GM18508 (cell line): ENCODE measurements around the gene TMEM190.

ENCODE experiments used
- ATAC-seq: cut with Tn5 transposase; IDR thresholded peaks from one replicate; pipeline ENCODE4 v1.9.1; 2021; ENCODE audit warnings: moderate number of reproducible peaks; ENCODE audit not compliant: insufficient read depth, unreplicated experiment

The TMEM190 gene

GRCh38 chr19:55369653-55370304, 6.8 kb upstream of the TMEM190 start:
- no peak for ATAC-seq

GRCh38 chr19:55370305-55370988, 6.2 kb upstream of the TMEM190 start, which contains the start of gene IL11:
Gene IL11 (minus strand): TSS chr19:55370463. CDS start chr19:55370310, 153 bp downstream.
- no peak for ATAC-seq

GRCh38 chr19:55372316-55373081, 4.1 kb upstream of the TMEM190 start:
- no peak for ATAC-seq

- ATAC-seq = no peak
These were observed 3.2 kb upstream of the TMEM190 start for GRCh38 chr19:55373306-55373992.

GRCh38 chr19:55373993-55374757, 2.5 kb upstream of the TMEM190 start:
- no peak for ATAC-seq

GRCh38 chr19:55377356-55378131, 918 bp downstream of the TMEM190 start:
- no peak for ATAC-seq

GRCh38 chr19:55379174-55379573, 2.5 kb downstream of the TMEM190 start:
- ATAC-seq = no peak

GRCh38 chr19:55382013-55382412, 5.4 kb downstream of the TMEM190 start:
- ATAC-seq = no peak

GRCh38 chr19:55382522-55383054, 6.0 kb downstream of the TMEM190 start:
- ATAC-seq = no peak

- no peak for ATAC-seq
These were observed 6.9 kb downstream of the TMEM190 start for GRCh38 chr19:55383279-55384130.

GRCh38 chr19:55384131-55384919, 7.7 kb downstream of the TMEM190 start, which contains the start of gene TMEM238:
Gene TMEM238 (minus strand): TSS chr19:55384292. CDS start chr19:55384259, 33 bp downstream.
- no peak for ATAC-seq

GRCh38 chr19:55384920-55385723, 8.5 kb downstream of the TMEM190 start:
- peak; percentile 31 for ATAC-seq

- ATAC-seq = peak; percentile 65
These were observed 9.3 kb downstream of the TMEM190 start, which contains the start of gene RPL28 for GRCh38 chr19:55385724-55386492. Gene RPL28 (plus strand): TSS chr19:55385932. CDS start chr19:55386358, 426 bp downstream.

GRCh38 chr19:55386493-55386971, 9.9 kb downstream of the TMEM190 start:
- ATAC-seq = no peak
